BLaER1 (cell line): Measurements from ENCODE around the gene SINHCAF.
"Not testable (repeated sequence)": the region's sequence is repeated elsewhere in the genome, so short reads cannot be mapped to it uniquely, and the experiment has no call there.

Source experiments
- H3K27ac ChIP-seq: shearing (Covaris generic); formaldehyde crosslinking; 2 replicates; pipeline ENCODE4 v1.8.1; 2022
- H3K27me3 ChIP-seq: shearing (Covaris generic); formaldehyde crosslinking; 2 replicates; pipeline ENCODE4 v1.8.1; 2022
- H3K36me3 ChIP-seq: shearing (Covaris generic); formaldehyde crosslinking; 2 replicates; pipeline ENCODE4 v1.8.1; 2022
- H3K4me1 ChIP-seq: shearing (Covaris generic); formaldehyde crosslinking; 2 replicates; pipeline ENCODE4 v1.8.1; 2022
- H3K4me2 ChIP-seq: shearing (Covaris generic); formaldehyde crosslinking; 2 replicates; pipeline ENCODE4 v1.8.1; 2022
- H3K4me3 ChIP-seq: shearing (Covaris generic); formaldehyde crosslinking; 2 replicates; pipeline ENCODE4 v1.8.1; 2022
- H3K9ac ChIP-seq: shearing (Covaris generic); formaldehyde crosslinking; 2 replicates; pipeline ENCODE4 v1.8.1; 2022
- H3K9me3 ChIP-seq: shearing (Covaris generic); formaldehyde crosslinking; 2 replicates; pipeline ENCODE4 v1.8.1; 2022
- H4K20me1 ChIP-seq: shearing (Covaris generic); formaldehyde crosslinking; 2 replicates; pipeline ENCODE4 v1.8.1; 2022
- Cebpa-rat ChIP-seq: shearing (Covaris generic); IDR thresholded peaks from 2 replicates; pipeline ENCODE4 v1.8.1; 2022

SINHCAF gene

DNA sequence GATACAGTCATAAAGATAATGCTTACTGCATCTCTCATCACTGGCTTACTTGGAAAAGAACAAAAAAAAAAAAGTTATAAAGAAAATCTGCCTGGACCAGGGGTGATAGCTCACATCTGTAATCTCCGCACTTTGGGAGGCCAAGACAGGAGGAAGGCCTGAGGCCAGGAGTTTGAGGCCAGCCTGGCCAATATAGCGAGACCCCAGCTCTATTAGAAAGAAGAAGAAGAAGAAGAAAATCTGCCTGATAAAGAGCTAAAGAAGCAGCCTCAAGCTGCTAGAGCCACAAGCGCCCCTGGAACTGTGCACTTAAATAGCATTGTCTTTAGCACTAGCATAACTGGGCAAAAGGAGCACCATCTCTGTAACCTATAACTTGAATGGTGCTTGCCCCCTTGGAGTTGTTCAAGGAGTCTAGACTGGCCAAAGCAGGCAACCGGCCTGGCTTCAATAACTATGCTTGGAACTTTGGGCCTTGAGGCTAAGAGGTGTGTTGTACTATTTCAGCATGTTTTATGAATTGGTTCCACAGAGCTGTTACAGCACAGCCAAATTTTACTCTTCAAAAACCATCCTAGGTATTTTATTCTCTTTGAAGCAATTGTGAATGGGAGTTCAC is 53.2 kb downstream of the SINHCAF start:
- Histone ChIP-seq H3K4me1 (no peaks in the 10 kb centered on the region), H3K27me3 (no peaks in the 10 kb centered on the region), H3K9me3 (no peaks in the 10 kb centered on the region), H3K4me3 (no peak overlapping the region), H3K36me3 (peaks cover 63% of the 10 kb centered on the region), H3K9ac (no peak overlapping the region), H3K27ac (no peak overlapping the region), H3K4me2 (no peak overlapping the region), H4K20me1 (peaks cover 35% of the 10 kb centered on the region)
- no peak for TF ChIP-seq Cebpa-rat

DNA sequence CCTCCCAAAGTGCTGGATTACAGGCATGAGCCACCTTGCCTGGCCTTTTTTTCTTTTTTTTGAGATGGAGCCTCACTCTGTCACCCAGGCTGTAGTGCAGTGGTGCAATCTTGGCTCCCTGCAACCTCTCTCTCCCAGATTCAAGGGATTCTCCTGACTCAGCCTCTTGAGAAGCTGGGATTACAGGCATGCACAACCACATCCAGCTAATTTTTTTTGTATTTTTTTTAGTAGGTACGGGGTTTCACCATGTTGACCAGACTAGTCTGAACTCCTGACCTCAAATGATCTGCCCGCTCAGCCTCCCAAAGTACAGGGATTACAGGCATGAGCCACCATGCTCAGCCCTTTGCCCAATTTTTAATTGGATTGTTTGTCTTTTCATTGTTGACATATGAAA is 58.0 kb downstream of the SINHCAF start:
- TF ChIP-seq Cebpa-rat: no peak
- H3K36me3 ChIP-seq: peaks cover 29% of the 10 kb centered on the region
- H3K27me3 ChIP-seq: no peaks in the 10 kb centered on the region
- no peaks in the 10 kb centered on the region for H3K4me1 ChIP-seq
- no peak overlapping the region for H3K27ac ChIP-seq
- peaks cover 11% of the 10 kb centered on the region for H4K20me1 ChIP-seq
- H3K9me3 ChIP-seq: no peaks in the 10 kb centered on the region
- H3K4me2 ChIP-seq: no peak overlapping the region
- H3K9ac ChIP-seq: no peak overlapping the region
- no peak overlapping the region for H3K4me3 ChIP-seq

DNA sequence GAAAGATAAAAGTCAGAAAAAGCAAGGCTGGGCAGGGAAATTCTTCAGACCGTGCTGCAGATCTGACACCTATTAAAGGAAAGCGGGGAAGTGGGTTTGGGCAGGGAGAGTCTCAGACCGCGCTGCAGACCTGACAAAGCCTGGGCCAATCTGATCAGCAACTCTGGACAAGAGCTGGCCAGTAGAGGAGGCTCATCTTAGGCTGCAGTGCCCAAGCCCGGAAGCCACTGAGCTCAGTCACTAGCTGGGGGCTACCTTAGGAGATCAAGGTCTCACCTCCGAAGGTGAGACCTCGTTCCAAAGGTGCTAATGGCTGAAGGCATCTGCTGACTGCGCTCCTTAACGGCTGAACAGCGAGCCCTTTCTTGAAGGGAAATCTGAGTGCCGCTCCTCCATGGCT is 60.2 kb downstream of the SINHCAF start:
- Histone ChIP-seq H3K4me1 (no peaks in the 10 kb centered on the region), H3K9me3 (no peaks in the 10 kb centered on the region), H3K27ac (no peak overlapping the region), H3K4me2 (no peak overlapping the region), H3K9ac (no peak overlapping the region), H3K4me3 (no peak overlapping the region), H3K27me3 (no peaks in the 10 kb centered on the region), H3K36me3 (peaks cover 15% of the 10 kb centered on the region), H4K20me1 (no peaks in the 10 kb centered on the region)
- no peak for TF ChIP-seq Cebpa-rat

DNA sequence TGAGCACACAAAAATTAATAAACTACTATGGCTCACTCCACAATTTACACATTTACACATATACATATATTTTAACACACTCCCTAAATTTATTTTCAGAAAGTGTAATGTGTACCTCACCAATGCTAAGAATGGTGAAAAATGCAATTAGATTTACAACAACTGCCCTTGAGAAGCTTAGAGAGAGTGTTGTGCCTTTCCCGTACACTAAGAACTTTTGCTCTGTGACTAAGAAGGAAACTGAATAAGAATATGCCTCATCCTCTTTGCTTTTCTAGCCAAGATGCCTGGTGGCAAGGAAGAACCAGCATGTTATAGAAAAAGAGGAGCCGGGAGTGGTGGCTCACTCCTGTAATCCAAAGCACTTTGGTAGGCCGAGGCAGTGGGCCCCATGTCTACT is 62.3 kb downstream of the SINHCAF start:
- Histone ChIP-seq H3K36me3 (no peaks in the 10 kb centered on the region), H3K4me1 (no peaks in the 10 kb centered on the region), H3K9ac (no peak overlapping the region), H3K4me3 (no peak overlapping the region), H3K9me3 (no peaks in the 10 kb centered on the region), H3K27ac (no peak overlapping the region), H4K20me1 (no peaks in the 10 kb centered on the region), H3K27me3 (no peaks in the 10 kb centered on the region), H3K4me2 (no peak overlapping the region)
- no peak for TF ChIP-seq Cebpa-rat

DNA sequence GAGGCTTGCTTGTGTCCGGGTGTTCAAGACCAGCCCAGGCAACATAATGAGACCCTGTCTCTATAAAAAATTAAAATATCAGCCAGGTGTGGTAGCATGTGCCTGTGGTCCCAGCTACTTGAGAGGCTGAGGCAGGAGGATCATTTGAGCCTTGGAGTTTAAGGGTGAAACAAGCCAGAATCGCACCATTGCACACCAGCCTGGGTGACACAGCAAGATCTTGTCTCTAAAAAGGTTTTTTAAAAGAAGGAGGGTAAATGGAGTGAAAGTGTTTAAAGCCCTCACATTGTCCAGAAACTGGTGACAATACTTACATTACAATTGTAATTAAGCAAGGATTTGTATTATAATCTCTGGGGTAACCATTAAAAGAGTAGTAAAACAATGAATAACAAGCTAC is 64.2 kb downstream of the SINHCAF start:
- H3K9me3 ChIP-seq: no peaks in the 10 kb centered on the region
- H4K20me1 ChIP-seq: no peaks in the 10 kb centered on the region
- H3K4me2 ChIP-seq: no peak overlapping the region
- no peak overlapping the region for H3K9ac ChIP-seq
- no peaks in the 10 kb centered on the region for H3K36me3 ChIP-seq
- H3K27me3 ChIP-seq: no peaks in the 10 kb centered on the region
- no peaks in the 10 kb centered on the region for H3K4me1 ChIP-seq
- no peak for TF ChIP-seq Cebpa-rat
- no peak overlapping the region for H3K4me3 ChIP-seq
- no peak overlapping the region for H3K27ac ChIP-seq

DNA sequence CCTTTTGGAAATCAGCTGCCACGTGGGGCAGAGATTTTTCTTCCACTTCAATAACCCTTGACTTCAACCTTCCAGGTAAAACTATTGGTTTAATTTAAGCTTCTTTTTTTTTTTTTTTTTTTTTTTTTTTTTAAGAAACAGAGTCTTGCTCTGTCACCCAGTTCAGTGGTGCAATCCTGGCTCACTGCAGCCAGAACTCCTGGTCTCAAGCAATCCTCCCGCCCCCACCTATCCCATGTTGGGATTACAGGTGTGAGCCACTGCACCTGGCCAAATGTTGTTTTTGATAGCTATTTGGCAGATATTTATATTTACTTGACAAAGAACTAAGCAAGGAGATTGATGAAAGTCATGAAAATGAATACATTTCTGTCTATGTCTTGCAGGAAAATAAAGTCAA is 65.1 kb downstream of the SINHCAF start:
- Histone ChIP-seq H3K4me3 (no peak overlapping the region), H3K9me3 (no peaks in the 10 kb centered on the region), H4K20me1 (no peaks in the 10 kb centered on the region), H3K4me1 (no peaks in the 10 kb centered on the region), H3K9ac (no peak overlapping the region), H3K27me3 (no peaks in the 10 kb centered on the region), H3K4me2 (no peak overlapping the region), H3K27ac (no peak overlapping the region), H3K36me3 (no peaks in the 10 kb centered on the region)
- no peak for TF ChIP-seq Cebpa-rat

DNA sequence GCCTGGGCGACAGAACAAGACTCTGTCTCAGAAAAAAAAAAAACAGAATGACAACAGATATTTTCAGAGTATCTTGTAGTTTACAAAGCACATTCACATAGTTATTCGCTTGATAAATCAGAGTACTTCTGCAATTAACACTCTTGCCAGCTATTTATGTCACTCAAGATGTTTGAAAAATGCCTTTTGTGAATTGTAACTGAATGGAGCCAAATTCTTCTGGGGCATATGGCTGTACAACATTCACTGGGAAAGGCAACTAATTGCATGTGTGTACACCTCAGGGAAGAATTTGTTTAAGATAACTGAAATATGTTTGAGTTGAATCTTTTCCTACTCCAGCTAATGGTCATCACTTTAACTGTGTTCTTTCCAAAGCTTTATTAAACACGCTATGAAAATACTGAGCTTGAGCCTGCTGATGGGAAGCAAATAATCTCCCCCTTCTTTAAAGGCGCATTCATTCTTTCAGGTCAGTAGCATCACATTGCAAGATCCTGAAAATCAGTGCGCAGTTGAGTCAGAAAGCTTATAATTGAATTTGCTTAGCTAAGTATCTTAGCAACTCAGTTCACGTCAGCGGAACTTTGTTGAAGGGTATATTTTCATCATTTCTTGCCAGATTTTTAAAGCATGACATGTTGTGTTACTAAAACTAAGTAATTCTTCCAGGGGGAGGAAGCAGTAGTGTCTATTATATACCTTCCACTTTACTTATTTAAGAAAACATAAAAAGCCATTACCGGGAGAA is 66.6 kb downstream of the SINHCAF start:
- Histone ChIP-seq H3K9me3 (no peaks in the 10 kb centered on the region), H3K27me3 (no peaks in the 10 kb centered on the region), H3K27ac (no peak overlapping the region), H4K20me1 (no peaks in the 10 kb centered on the region), H3K4me2 (no peak overlapping the region), H3K4me1 (no peaks in the 10 kb centered on the region), H3K36me3 (no peaks in the 10 kb centered on the region), H3K4me3 (no peak overlapping the region), H3K9ac (no peak overlapping the region)
- no peak for TF ChIP-seq Cebpa-rat

DNA sequence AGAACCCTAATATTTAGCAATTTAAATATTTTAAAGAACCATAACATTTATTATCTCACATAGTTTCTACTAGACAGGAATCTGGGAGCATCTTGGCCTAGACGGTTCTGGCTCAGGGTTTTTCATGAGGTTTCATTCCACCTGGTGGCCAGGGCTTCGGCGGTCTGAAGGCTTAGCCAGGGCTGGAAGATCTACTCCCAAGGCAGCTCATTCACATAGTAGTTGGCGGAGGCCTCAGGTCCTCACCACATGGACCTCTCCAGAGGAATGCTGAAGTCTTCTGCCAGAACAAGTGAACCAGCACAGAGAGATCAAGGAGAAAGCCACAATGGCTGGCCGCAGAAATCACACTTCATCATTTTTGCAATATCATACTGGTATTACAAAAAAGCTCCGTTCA is 68.2 kb downstream of the SINHCAF start:
- Histone ChIP-seq H3K4me2 (no peak overlapping the region), H3K9me3 (no peaks in the 10 kb centered on the region), H3K4me3 (no peak overlapping the region), H3K9ac (no peak overlapping the region), H3K4me1 (no peaks in the 10 kb centered on the region), H4K20me1 (no peaks in the 10 kb centered on the region), H3K36me3 (no peaks in the 10 kb centered on the region), H3K27ac (no peak overlapping the region), H3K27me3 (no peaks in the 10 kb centered on the region)
- no peak for TF ChIP-seq Cebpa-rat

DNA sequence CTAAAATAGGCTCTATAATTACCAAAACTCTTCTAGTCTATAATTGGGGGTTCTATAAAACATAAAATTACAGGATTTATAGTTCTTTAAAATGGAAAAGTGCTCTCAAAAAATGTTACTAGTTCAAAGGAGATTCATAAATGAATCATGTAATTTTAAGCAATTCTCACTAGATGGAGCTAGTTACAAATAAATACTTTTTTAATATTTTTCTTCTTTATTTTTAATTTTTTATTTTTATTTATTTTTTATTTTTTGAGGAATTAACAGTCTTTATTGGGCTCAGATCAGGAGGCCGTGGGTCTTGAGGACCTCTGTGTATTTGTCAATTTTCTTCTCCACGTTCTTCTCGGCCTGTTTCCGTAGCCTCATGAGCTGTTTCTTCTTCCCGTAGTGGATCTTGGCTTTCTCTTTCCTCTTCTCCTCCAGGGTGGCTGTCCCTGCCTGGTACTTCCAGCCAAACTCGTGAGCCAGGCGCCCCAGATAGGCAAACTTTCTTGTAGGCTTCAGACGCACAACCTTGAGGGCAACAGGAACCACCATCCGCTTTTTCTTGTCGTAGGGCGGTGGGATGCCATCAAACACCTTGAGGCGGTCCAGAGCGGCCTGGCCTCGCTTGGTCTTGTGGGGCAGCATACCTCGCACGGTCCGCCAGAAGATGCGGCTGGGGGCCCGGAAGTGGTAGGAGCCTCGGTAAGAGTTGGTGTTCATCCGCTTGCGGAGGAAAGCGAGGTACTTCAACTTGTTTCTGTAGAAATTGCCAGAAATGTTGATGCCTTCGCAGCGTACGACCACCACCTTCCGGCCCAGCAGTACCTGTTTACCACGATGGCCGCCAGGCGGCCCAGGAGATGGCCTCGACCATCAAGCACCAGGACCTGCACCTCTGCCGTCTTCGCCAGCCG is 74.0 kb downstream of the SINHCAF start:
- peak overlapping the region; percentile 43 for H3K4me3 ChIP-seq
- H3K27me3 ChIP-seq, H3K36me3 ChIP-seq, H4K20me1 ChIP-seq, H3K27ac ChIP-seq, H3K9me3 ChIP-seq: not testable (repeated sequence)
- peak overlapping the region; percentile 61 for H3K4me2 ChIP-seq
- H3K9ac ChIP-seq: 0 out of 2 replicates have a peak overlapping the region, but pooled peaks have one; percentile 31
- H3K4me1 ChIP-seq: peaks cover 11% of the 10 kb centered on the region

DNA sequence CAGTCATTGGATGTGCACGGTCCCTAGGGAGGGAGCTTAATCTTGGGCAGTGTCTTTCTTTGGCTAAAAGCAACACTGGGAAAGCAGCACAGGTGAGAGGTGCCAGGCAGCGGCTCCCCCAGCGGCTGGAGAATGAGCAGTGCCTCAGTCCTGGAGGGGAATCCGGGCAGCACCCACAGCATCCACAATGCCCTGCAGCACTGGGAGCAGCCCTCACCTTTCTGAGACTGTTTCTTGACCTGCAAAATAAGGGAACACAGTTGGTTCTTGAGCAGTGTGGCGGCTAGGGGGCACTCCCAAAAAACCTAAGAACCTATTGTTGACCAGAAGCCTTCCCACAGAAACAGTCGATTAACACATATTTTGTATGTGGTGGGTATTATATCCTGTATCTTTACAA is 75.8 kb downstream of the SINHCAF start:
- Histone ChIP-seq H3K4me2 (no peak overlapping the region), H3K4me1 (peaks cover 11% of the 10 kb centered on the region), H3K9me3 (no peaks in the 10 kb centered on the region), H3K27ac (no peak overlapping the region), H4K20me1 (no peaks in the 10 kb centered on the region), H3K4me3 (no peak overlapping the region), H3K27me3 (no peaks in the 10 kb centered on the region), H3K36me3 (no peaks in the 10 kb centered on the region), H3K9ac (no peak overlapping the region)
- TF ChIP-seq Cebpa-rat: no peak
